HEK293 (cell line): ENCODE measurements around the gene NCKAP5.

Experiments
- CTCF ChIA-PET: fragments of 350-600 bp; formaldehyde crosslinking; extraction: SDS; loops from one replicate; lab custom pipeline; 2021; ENCODE audit warnings: antibody characterized with exemption; lab: Yijun Ruan, JAX
- POLR2A ChIA-PET: fragments of 300-600 bp; formaldehyde crosslinking; extraction: SDS; loops from one replicate; lab custom pipeline; 2020; ENCODE audit warnings: antibody characterized with exemption, inconsistent platforms; lab: Yijun Ruan, JAX
- H3K27ac ChIP-seq: fragments of 200-500 bp; sonication (Bioruptor generic); 2 replicates; pipeline ENCODE4 v1.5.1; 2014; ENCODE audit warnings: low read depth, low read length, control low read depth, inconsistent platforms; ENCODE audit errors: extremely low read depth
- H3K36me3 ChIP-seq, 2 experiments: fragments of 200-500 bp in 1 of 2; sonication (Bioruptor generic) in 1 of 2; 1 replicate in 1 of 2; 2 replicates in 1 of 2; pipeline ENCODE4 v1.5.1; 2014 to 2017; ENCODE audit warnings: inconsistent platforms in 2 of 2, low read length in 2 of 2; ENCODE audit not compliant: control insufficient read depth in 2 of 2, insufficient read depth in 1 of 2
- H3K4me1 ChIP-seq: fragments of 200-500 bp; sonication (Bioruptor generic); 2 replicates; pipeline ENCODE4 v1.5.1; 2014; ENCODE audit warnings: mild to moderate bottlenecking, low read length, inconsistent platforms; ENCODE audit not compliant: control insufficient read depth, insufficient read depth
- H3K4me3 ChIP-seq: 2 replicates; pipeline ENCODE4 v1.5.1; 2011; ENCODE audit warnings: low read depth, mild to moderate bottlenecking, control low read depth, low read length, moderate library complexity
- H3K9me3 ChIP-seq: fragments of 200-500 bp; sonication (Bioruptor generic); 2 replicates; pipeline ENCODE4 v1.5.1; 2014; ENCODE audit warnings: low read depth, low read length, inconsistent platforms; ENCODE audit not compliant: control insufficient read depth, insufficient read depth
- BCL11A ChIP-seq: fragments of 450-650 bp; formaldehyde crosslinking; IDR thresholded peaks from 2 replicates; pipeline ENCODE4 v1.5.1; 2016; ENCODE audit warnings: low read depth, missing biosample characterization, missing genetic modification characterization
- KLF9 ChIP-seq: fragments of 450-650 bp; formaldehyde crosslinking; IDR thresholded peaks from 2 replicates; pipeline ENCODE4 v1.5.1; 2016; ENCODE audit warnings: missing biosample characterization, missing genetic modification characterization, low read depth
- MZF1 ChIP-seq: fragments of 450-650 bp; formaldehyde crosslinking; IDR thresholded peaks from 2 replicates; pipeline ENCODE4 v1.5.1; 2017; ENCODE audit warnings: missing biosample characterization, missing genetic modification characterization, borderline replicate concordance
- PRDM1 ChIP-seq: fragments of 450-650 bp; formaldehyde crosslinking; IDR thresholded peaks from 2 replicates; pipeline ENCODE4; 2016; ENCODE audit warnings: missing biosample characterization, missing genetic modification characterization
- TCF7L2 ChIP-seq: IDR thresholded peaks from 2 replicates; pipeline ENCODE4 v1.6.1; 2011; ENCODE audit warnings: low read depth, mild to moderate bottlenecking, inconsistent platforms, low read length, moderate library complexity, borderline replicate concordance
- YY1 ChIP-seq: fragments of 450-650 bp; formaldehyde crosslinking; IDR thresholded peaks from 2 replicates; pipeline ENCODE4 v1.5.1; 2018; ENCODE audit warnings: missing biosample characterization, missing genetic modification characterization
- ZBTB48 ChIP-seq: fragments of 450-650 bp; formaldehyde crosslinking; IDR thresholded peaks from 2 replicates; pipeline ENCODE4 v1.5.1; 2016; ENCODE audit warnings: missing biosample characterization, missing genetic modification characterization
- ZBTB7A ChIP-seq: fragments of 450-650 bp; formaldehyde crosslinking; IDR thresholded peaks from 2 replicates; pipeline ENCODE4 v1.5.1; 2016; ENCODE audit warnings: low read depth, missing biosample characterization, missing genetic modification characterization
- ZFP69B ChIP-seq: fragments of 450-650 bp; formaldehyde crosslinking; IDR thresholded peaks from 2 replicates; pipeline ENCODE4 v1.5.1; 2016; ENCODE audit warnings: missing biosample characterization, missing genetic modification characterization
- ZNF10 ChIP-seq: fragments of 450-650 bp; formaldehyde crosslinking; IDR thresholded peaks from 2 replicates; pipeline ENCODE4 v1.5.1; 2017; ENCODE audit warnings: missing biosample characterization, missing genetic modification characterization
- ZNF121 ChIP-seq: fragments of 450-650 bp; formaldehyde crosslinking; IDR thresholded peaks from 2 replicates; pipeline ENCODE4 v1.5.1; 2016; ENCODE audit warnings: missing biosample characterization, missing genetic modification characterization
- ZNF155 ChIP-seq: fragments of 450-650 bp; formaldehyde crosslinking; IDR thresholded peaks from 2 replicates; pipeline ENCODE4 v1.5.1; 2016; ENCODE audit warnings: missing biosample characterization, missing genetic modification characterization
- ZNF211 ChIP-seq: fragments of 450-650 bp; formaldehyde crosslinking; IDR thresholded peaks from 2 replicates; pipeline ENCODE4 v1.5.1; 2016; ENCODE audit warnings: low read depth, missing biosample characterization, missing genetic modification characterization
- ZNF311 ChIP-seq: fragments of 450-650 bp; formaldehyde crosslinking; IDR thresholded peaks from 2 replicates; pipeline ENCODE4 v1.5.1; 2017; ENCODE audit warnings: missing biosample characterization, missing genetic modification characterization, borderline replicate concordance
- ZNF350 ChIP-seq: fragments of 450-650 bp; formaldehyde crosslinking; IDR thresholded peaks from 2 replicates; pipeline ENCODE4 v1.5.0; 2017; ENCODE audit warnings: missing biosample characterization, mild to moderate bottlenecking, missing genetic modification characterization
- ZNF529 ChIP-seq: fragments of 450-650 bp; formaldehyde crosslinking; IDR thresholded peaks from 2 replicates; pipeline ENCODE4 v1.5.1; 2017; ENCODE audit warnings: missing genetic modification characterization, missing biosample characterization; ENCODE audit not compliant: insufficient replicate concordance
- ZNF654 ChIP-seq: fragments of 450-650 bp; formaldehyde crosslinking; IDR thresholded peaks from 2 replicates; pipeline ENCODE4 v1.5.1; 2016; ENCODE audit warnings: low read depth, missing biosample characterization, missing genetic modification characterization
- ZNF76 ChIP-seq: fragments of 450-650 bp; formaldehyde crosslinking; IDR thresholded peaks from 2 replicates; pipeline ENCODE4; 2016; ENCODE audit warnings: low read depth, missing biosample characterization, missing genetic modification characterization, borderline replicate concordance
- ZNF776 ChIP-seq: fragments of 450-650 bp; formaldehyde crosslinking; IDR thresholded peaks from 2 replicates; pipeline ENCODE4 v1.5.0; 2017; ENCODE audit warnings: missing biosample characterization, missing genetic modification characterization, borderline replicate concordance
- ZNF830 ChIP-seq: fragments of 450-650 bp; IDR thresholded peaks from 2 replicates; pipeline ENCODE4 v1.5.0; 2018; ENCODE audit warnings: missing biosample characterization, missing genetic modification characterization, low read depth, mild to moderate bottlenecking, moderate library complexity
- TF ChIP-seq, protein P1 (sequence below): fragments of 450-650 bp; formaldehyde crosslinking; IDR thresholded peaks from 2 replicates; pipeline ENCODE4 v1.5.1; 2017; ENCODE audit warnings: missing biosample characterization, mild to moderate bottlenecking, missing genetic modification characterization, moderate library complexity
- TF ChIP-seq, protein P2 (sequence below): fragments of 450-650 bp; formaldehyde crosslinking; IDR thresholded peaks from 2 replicates; pipeline ENCODE4 v1.5.1; 2016; ENCODE audit warnings: missing biosample characterization, missing genetic modification characterization
- TF ChIP-seq, protein P3 (sequence below): fragments of 450-650 bp; IDR thresholded peaks from 2 replicates; pipeline ENCODE4 v1.5.1; 2018; ENCODE audit warnings: missing biosample characterization, mild to moderate bottlenecking, missing genetic modification characterization
- TF ChIP-seq, protein P4 (sequence below): fragments of 450-650 bp; formaldehyde crosslinking; IDR thresholded peaks from 2 replicates; pipeline ENCODE4 v1.5.1; 2016; ENCODE audit warnings: missing biosample characterization, missing genetic modification characterization, borderline replicate concordance
- TF ChIP-seq, protein P5 (sequence below): fragments of 450-650 bp; formaldehyde crosslinking; IDR thresholded peaks from 2 replicates; pipeline ENCODE4 v1.5.1; 2016; ENCODE audit warnings: missing biosample characterization, missing genetic modification characterization

Gene NCKAP5

DNA sequence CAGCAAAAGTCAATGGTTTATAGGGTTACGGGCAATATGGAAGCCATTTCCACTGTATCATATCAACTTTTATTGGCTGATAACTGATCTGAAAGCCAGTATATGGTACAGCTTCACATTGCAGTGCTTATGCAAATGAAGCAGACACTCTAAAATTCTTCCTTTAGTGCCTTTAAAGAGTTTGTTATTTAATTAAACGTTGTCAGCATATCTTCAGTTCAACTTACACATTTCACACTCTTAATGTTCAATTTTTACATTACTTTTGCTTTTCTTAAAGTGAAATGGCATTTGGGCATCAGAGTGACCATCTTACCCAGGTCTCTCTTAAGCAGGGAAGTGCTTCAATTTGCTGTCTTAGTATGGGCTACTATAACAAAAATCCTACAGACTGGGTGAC lies 420.1 kb downstream of the NCKAP5 start (continued):
- TF ChIP-seq, protein P1, sequence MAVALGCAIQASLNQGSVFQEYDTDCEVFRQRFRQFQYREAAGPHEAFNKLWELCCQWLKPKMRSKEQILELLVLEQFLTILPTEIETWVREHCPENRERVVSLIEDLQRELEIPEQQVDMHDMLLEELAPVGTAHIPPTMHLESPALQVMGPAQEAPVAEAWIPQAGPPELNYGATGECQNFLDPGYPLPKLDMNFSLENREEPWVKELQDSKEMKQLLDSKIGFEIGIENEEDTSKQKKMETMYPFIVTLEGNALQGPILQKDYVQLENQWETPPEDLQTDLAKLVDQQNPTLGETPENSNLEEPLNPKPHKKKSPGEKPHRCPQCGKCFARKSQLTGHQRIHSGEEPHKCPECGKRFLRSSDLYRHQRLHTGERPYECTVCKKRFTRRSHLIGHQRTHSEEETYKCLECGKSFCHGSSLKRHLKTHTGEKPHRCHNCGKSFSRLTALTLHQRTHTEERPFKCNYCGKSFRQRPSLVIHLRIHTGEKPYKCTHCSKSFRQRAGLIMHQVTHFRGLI, result no peak
- TF ChIP-seq, protein P2, sequence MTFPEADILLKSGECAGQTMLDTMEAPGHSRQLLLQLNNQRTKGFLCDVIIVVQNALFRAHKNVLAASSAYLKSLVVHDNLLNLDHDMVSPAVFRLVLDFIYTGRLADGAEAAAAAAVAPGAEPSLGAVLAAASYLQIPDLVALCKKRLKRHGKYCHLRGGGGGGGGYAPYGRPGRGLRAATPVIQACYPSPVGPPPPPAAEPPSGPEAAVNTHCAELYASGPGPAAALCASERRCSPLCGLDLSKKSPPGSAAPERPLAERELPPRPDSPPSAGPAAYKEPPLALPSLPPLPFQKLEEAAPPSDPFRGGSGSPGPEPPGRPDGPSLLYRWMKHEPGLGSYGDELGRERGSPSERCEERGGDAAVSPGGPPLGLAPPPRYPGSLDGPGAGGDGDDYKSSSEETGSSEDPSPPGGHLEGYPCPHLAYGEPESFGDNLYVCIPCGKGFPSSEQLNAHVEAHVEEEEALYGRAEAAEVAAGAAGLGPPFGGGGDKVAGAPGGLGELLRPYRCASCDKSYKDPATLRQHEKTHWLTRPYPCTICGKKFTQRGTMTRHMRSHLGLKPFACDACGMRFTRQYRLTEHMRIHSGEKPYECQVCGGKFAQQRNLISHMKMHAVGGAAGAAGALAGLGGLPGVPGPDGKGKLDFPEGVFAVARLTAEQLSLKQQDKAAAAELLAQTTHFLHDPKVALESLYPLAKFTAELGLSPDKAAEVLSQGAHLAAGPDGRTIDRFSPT (tag by site-specific recombination), result no peak
- TF ChIP-seq ZNF76 (tag by site-specific recombination) (no peak), ZNF830 (tag by site-specific recombination) (no peak), ZBTB7A (tag by site-specific recombination) (no peak), ZNF350 (tag by site-specific recombination) (no peak), ZNF10 (no peak)
- TF ChIP-seq, protein P3, sequence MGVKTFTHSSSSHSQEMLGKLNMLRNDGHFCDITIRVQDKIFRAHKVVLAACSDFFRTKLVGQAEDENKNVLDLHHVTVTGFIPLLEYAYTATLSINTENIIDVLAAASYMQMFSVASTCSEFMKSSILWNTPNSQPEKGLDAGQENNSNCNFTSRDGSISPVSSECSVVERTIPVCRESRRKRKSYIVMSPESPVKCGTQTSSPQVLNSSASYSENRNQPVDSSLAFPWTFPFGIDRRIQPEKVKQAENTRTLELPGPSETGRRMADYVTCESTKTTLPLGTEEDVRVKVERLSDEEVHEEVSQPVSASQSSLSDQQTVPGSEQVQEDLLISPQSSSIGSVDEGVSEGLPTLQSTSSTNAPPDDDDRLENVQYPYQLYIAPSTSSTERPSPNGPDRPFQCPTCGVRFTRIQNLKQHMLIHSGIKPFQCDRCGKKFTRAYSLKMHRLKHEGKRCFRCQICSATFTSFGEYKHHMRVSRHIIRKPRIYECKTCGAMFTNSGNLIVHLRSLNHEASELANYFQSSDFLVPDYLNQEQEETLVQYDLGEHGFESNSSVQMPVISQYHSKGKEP (tag by site-specific recombination), result no peak
- TF ChIP-seq, all 188 proteins: peak for 0

DNA sequence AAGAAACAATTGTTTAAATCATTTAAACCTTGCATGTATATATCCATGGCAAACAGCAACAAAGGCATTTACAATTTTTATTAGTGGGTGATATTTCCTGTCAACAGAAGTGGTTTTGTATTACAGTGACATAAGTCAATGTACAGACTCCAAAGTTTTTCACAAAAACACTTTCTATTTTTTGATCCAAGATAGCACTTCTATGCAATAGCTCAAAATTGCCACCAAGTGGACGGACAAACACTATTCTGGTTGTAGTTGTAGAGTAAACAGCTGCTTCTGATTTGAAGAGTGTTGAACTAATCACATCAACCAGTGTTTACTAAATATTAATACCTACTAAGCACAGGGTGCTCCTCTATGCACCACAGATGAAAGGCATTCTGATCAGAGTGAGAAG lies 421.4 kb downstream of the NCKAP5 start:
- Histone ChIP-seq H3K36me3 (no peaks in the 10 kb centered on the region), H3K4me1 (no peaks in the 10 kb centered on the region), H3K9me3 (no peaks in the 10 kb centered on the region), H3K4me3 (no peak overlapping the region), H3K27ac (no peak overlapping the region)
- ChIA-PET POLR2A (no interaction called here), CTCF (no interaction called here)
- TF ChIP-seq ZNF654 (tag by site-specific recombination) (no peak), ZNF155 (tag by site-specific recombination) (no peak), PRDM1 (tag by site-specific recombination) (no peak), MZF1 (tag by site-specific recombination) (no peak), TCF7L2 (no peak), ZNF211 (tag by site-specific recombination) (no peak), ZNF776 (no peak), ZFP69B (no peak), ZBTB48 (tag by site-specific recombination) (no peak), ZNF311 (tag by site-specific recombination) (no peak), YY1 (no peak), ZNF529 (no peak), ZNF121 (no peak), BCL11A (tag by site-specific recombination) (no peak), ZNF76 (tag by site-specific recombination) (no peak), KLF9 (tag by site-specific recombination) (no peak)
- TF ChIP-seq, protein P4, sequence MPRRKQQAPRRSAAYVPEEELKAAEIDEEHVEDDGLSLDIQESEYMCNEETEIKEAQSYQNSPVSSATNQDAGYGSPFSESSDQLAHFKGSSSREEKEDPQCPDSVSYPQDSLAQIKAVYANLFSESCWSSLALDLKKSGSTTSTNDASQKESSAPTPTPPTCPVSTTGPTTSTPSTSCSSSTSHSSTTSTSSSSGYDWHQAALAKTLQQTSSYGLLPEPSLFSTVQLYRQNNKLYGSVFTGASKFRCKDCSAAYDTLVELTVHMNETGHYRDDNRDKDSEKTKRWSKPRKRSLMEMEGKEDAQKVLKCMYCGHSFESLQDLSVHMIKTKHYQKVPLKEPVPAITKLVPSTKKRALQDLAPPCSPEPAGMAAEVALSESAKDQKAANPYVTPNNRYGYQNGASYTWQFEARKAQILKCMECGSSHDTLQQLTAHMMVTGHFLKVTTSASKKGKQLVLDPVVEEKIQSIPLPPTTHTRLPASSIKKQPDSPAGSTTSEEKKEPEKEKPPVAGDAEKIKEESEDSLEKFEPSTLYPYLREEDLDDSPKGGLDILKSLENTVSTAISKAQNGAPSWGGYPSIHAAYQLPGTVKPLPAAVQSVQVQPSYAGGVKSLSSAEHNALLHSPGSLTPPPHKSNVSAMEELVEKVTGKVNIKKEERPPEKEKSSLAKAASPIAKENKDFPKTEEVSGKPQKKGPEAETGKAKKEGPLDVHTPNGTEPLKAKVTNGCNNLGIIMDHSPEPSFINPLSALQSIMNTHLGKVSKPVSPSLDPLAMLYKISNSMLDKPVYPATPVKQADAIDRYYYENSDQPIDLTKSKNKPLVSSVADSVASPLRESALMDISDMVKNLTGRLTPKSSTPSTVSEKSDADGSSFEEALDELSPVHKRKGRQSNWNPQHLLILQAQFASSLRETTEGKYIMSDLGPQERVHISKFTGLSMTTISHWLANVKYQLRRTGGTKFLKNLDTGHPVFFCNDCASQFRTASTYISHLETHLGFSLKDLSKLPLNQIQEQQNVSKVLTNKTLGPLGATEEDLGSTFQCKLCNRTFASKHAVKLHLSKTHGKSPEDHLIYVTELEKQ (tag by site-specific recombination), result no peak
- TF ChIP-seq, protein P5, sequence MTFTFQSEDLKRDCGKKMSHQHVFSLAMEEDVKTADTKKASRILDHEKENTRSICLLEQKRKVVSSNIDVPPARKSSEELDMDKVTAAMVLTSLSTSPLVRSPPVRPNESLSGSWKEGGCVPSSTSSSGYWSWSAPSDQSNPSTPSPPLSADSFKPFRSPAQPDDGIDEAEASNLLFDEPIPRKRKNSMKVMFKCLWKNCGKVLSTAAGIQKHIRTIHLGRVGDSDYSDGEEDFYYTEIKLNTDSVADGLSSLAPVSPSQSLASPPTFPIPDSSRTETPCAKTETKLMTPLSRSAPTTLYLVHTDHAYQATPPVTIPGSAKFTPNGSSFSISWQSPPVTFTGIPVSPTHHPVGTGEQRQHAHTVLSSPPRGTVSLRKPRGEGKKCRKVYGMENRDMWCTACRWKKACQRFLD (tag by site-specific recombination), result no peak
